Stimulated activated CD4-positive, alpha-beta T cell treated with anti-CD3 and anti-CD28 coated beads, TNF-alpha, amount 100 ng/mL, for 1 hour (primary cell): ENCODE measurements around the gene XKR8.

Experiments used
- DNase-seq, 3 donors: peaks; one replicate each; pipeline ENCODE4 v3.0.0-alpha.2; 2020; ENCODE audit warnings: low read depth in 3 of 3, low spot score in 1 of 3

Gene XKR8

GRCh38 chr1:27955076-27955475 lies 4.7 kb upstream of the XKR8 start:
- DNase-seq: no peak

- DNase-seq: no peak
Observed at GRCh38 chr1:27956761-27957160, 3.0 kb upstream of the XKR8 start.

DNA sequence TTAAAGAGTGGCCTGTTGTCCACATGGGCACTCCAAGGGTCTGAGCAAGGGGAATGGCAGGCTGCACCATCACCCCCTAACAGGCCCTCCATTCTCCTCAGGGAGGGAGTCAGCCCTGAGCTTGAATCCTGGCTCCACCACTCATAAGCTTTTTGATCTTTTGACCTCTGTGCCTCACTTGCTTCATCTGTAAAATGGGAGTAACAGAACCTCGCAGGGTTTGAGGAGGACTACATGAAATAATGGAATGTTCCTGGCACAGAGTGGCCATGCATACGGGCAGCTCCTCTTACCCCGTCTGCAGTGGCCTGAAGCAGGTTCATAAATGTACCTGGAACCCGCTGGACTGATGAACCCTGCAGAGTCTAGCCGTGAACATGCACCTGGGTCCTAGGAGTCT lies 2.1 kb upstream of the XKR8 start:
- DNase-seq: no peak

GRCh38 chr1:27958513-27958912 lies 1.3 kb upstream of the XKR8 start:
- no peak for DNase-seq

DNA sequence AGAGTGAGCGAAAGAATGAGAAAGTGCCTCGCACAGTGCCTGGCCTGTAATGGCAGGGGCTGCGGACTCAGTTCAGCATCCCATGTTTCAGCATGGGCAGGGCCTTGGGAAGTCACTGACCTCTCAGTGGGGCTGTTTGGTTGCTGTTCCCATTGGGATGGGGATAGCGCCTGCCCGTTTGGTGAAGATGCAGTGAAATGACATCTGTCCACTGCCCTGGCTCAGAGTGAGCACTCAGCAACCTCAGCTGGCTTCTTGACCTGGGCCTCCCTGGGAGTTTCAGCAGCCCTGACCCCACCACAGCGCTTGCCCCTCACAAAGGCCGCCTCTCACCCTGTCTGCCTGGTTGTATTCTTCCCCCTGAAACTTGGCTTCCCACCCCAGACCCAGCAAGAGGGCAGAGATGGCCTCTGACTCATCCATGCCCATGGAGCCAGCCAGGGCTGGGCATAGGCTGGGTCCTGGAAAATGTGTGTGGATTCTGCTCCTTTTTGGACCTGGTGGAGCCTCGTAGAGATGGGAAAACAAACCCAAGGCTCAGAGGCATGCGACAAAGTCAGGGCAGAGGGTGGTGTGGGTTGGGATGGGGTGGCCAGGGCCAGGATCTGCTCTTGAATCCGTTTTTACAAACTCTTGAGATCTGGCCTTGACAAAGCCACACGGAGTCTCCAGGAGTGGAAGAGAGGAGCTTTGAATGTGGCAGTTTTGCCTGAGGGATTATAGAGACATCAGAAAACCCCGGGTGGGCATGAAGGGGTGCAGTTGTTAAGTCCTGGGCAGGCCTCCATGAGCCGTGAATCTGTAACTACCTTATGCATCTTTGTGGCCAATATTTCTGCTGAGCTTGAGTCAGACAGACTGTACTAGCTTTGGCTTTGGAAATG lies 1.2 kb downstream of the XKR8 start:
- DNase-seq: no peak

DNA sequence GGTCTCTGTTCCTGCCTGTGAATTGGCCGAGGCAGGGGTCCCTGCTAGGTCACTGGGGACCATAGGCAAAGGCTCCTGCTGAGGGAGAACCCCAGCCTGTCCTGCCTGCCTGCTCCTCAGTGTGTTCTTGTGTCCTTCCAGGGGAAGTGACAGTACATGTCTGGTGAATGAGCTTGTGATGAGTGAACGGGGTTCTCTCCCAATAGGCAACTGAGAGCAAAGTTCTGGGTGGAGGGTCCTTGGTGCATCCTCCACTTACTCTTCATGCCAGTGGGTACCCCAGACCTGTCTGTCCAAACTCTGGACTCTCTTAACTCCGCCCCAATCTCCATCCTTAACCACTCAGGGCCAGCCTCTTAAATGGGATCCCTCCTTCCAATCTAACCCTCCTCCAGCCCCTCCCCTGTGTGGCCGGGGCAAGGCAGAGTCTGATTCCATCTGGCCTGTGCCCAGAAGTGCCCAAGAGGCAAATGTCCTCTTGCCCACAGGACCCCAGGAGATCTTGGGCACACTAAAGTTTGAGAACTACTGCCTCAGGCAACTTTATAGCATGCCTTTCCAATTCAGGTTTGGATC lies 2.0 kb downstream of the XKR8 start:
- DNase-seq: no peak

DNA sequence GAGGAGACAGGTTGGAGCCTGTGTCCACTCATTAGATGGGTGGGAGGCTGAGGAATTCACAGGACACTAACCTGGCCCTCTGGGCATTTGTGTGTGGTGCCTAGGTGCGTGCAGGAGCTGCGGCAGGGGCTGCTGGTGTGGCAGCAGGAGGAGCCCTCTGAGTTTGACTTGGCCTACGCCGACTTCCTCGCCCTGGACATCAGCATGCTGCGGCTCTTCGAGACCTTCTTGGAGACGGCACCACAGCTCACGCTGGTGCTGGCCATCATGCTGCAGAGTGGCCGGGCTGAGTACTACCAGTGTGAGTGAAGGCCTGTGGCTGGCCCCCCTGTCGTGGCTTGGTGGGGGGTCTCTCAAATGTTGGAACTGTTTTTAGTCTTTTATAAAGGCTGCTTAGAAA lies 3.6 kb downstream of the XKR8 start:
- no peak for DNase-seq

DNA sequence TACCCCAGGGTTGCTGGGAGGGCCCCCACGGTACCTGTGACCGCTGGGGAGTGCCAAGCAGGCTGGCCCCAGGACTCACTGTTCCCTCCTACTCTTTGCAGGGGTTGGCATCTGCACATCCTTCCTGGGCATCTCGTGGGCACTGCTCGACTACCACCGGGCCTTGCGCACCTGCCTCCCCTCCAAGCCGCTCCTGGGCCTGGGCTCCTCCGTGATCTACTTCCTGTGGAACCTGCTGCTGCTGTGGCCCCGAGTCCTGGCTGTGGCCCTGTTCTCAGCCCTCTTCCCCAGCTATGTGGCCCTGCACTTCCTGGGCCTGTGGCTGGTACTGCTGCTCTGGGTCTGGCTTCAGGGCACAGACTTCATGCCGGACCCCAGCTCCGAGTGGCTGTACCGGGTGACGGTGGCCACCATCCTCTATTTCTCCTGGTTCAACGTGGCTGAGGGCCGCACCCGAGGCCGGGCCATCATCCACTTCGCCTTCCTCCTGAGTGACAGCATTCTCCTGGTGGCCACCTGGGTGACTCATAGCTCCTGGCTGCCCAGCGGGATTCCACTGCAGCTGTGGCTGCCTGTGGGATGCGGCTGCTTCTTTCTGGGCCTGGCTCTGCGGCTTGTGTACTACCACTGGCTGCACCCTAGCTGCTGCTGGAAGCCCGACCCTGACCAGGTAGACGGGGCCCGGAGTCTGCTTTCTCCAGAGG lies 6.8 kb downstream of the XKR8 start:
- no peak for DNase-seq

- no peak for DNase-seq
Observed at GRCh38 chr1:27967106-27967883, 7.5 kb downstream of the XKR8 start.

DNA sequence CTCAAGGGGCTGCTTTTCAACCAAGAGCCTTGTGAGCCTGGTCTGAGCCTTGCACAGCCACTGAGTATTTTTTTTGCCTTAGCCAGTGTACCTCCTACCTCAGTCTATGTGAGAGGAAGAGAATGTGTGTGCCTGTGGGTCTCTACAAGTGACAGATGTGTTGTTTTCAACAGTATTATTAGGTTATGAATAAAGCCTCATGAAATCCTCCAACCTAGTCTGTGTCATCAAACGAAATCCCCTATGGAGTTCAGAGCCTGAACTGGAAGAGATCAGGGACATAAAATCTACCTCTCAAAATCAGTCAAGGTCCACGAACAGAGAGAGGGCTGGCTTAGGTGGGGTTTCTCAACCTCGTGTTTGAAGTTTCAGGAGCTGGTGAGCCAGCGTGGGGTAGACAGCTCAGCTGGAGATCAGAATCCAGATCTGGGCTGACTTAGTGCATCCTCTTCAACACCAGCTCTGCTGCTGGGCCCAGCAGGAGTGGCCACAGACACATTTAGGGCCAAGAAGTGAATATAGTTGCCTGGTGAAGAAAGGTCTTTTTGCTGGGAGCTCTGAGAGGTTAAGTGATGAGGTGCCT lies 8.2 kb downstream of the XKR8 start:
- DNase-seq: no peak

GRCh38 chr1:27968692-27969091 lies 8.9 kb downstream of the XKR8 start:
- DNase-seq: no peak

DNA sequence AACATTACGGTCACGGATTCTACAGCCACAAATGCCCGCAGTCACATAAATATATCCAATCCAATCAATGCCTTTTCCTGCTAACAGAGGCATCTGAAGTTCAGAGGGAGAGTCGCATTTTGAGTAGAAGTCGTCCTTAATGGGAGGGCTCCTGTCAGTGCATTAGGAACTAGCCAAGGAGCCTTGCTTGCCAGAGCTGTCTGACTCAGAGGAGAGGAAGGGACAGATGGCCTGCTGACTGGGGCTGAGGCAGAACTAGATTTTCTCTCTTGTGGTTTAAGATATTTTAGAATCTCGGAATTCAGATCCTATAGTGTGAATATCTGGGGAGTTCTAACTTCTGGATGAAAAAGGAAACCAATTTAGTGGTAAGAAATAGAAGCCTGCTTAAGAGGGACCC lies 10.6 kb downstream of the XKR8 start:
- no peak for DNase-seq

GRCh38 chr1:27971674-27972073 lies 11.9 kb downstream of the XKR8 start:
- DNase-seq: no peak

- DNase-seq: no peak
Observed at GRCh38 chr1:27972141-27972540, 12.4 kb downstream of the XKR8 start.

GRCh38 chr1:27973771-27974416 lies 14.1 kb downstream of the XKR8 start:
- DNase-seq: no peak

DNA sequence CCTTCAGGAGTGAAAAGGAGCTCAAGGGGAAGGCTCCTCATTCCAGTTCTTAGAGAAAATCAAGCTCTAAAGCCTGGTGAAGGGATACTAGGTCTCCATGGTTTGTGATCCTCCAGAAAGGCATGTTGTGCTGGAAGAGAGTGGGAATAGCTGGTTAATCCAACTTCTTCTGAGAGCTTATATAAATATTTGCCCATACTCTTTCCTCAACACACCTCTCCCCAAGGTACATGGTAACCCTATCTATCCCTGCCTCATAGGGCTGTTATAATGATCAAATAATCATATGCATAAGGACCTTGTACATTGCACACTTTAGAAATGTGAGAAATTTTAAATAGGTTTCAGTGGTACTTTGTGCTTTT lies 14.6 kb downstream of the XKR8 start:
- no peak for DNase-seq

GRCh38 chr1:27979151-27979858 lies 19.5 kb downstream of the XKR8 start:
- DNase-seq: no peak

GRCh38 chr1:27979859-27980201 lies 20.1 kb downstream of the XKR8 start:
- no peak for DNase-seq

DNA sequence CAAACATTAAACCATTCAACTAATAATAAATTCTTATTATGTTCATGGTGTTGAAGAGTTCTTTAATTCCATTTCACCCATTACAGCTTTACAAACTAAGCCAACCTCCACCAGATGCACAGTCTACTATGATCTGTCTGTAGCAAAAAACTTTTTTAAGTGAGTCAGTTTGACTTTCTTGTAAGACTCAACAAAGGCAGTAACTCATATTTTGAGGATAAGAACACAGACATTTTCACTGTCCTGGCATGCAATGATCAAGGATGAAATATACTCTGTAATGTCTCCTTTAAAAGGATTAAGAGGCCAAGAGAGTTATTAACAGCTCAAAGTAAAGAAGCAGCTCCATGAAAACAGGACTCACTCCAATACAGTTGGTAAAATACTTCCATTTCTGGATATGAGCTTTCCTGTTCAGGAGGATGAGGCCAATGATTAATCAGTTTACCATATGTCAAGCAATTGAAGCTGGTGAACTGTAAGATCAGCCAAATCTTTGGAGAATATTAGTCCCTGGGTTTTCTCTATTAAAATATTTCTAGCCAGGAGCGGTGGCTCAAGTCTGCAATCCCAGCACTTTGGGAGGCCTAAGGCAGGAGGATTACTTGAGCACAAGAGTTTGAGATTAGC lies 20.6 kb downstream of the XKR8 start:
- no peak for DNase-seq

DNA sequence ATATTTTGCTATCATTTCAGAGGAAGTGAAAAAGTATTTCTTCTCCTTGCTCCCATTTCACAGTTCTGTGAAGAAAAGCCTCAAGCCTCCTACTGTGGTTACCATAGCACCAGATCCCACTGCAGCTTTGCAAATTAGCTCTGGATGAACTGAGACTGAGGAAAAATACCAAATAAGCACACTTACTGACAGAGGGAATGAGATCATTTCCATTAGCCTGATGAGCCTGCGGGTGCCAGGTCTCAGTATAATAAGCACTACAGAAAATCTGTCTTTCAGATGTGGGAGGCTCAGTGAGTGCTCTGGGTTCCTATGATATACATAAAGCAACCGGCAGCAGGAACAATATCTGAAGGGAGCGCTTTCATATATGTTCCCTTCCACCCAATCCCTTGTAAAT lies 21.4 kb downstream of the XKR8 start:
- no peak for DNase-seq
